HepG2 (cell line): ENCODE measurements around the gene IFT122. TPM values are rescaled to one million over a fixed set of nuclear protein-coding genes. Genes with fewer than 3 reads are reported as not detected.

Experiments
- ARNT2 ChIP-seq: sonication (generic); formaldehyde crosslinking; IDR thresholded peaks from 2 replicates; pipeline ENCODE4 v1.8.0; 2022; ENCODE audit warnings: mild to moderate bottlenecking, low read depth, missing genetic modification reagents, moderate library complexity
- ELF3 ChIP-seq: IDR thresholded peaks from 2 replicates; pipeline ENCODE4 v1.6.1; 2016; ENCODE audit warnings: missing genetic modification reagents, missing compliant biosample characterization
- GATAD1 ChIP-seq: IDR thresholded peaks from 2 replicates; pipeline ENCODE4 v1.6.1; 2016; ENCODE audit warnings: missing genetic modification reagents, missing compliant biosample characterization
- KDM6A ChIP-seq: IDR thresholded peaks from 2 replicates; pipeline ENCODE4 v1.6.1; 2016; ENCODE audit warnings: low read depth
- SP140L ChIP-seq: sonication (generic); formaldehyde crosslinking; IDR thresholded peaks from 2 replicates; pipeline ENCODE4 v1.4.0; 2020; ENCODE audit warnings: missing genetic modification reagents, borderline replicate concordance
- SYNCRIP ChIP-seq: fragments of 200-400 bp; formaldehyde crosslinking; IDR thresholded peaks from 2 replicates; pipeline ENCODE4 v1.6.1; 2018; ENCODE audit warnings: mild to moderate bottlenecking, low read depth, low read length; ENCODE audit not compliant: insufficient read depth
- U2AF1 ChIP-seq: fragments of 200-400 bp; formaldehyde crosslinking; optimal IDR thresholded peaks from 2 replicates; pipeline ENCODE3; 2017; ENCODE audit warnings: mild to moderate bottlenecking, low read depth, low read length
- ZNF232 ChIP-seq: sonication (generic); formaldehyde crosslinking; IDR thresholded peaks from 2 replicates; pipeline ENCODE4 v1.4.0; 2020; ENCODE audit warnings: missing genetic modification reagents, borderline replicate concordance
- ZNF564 ChIP-seq: sonication (generic); formaldehyde crosslinking; IDR thresholded peaks from 2 replicates; pipeline ENCODE4 v1.8.1; 2023; ENCODE audit warnings: mild to moderate bottlenecking, missing genetic modification reagents
- ZNF629 ChIP-seq: sonication (generic); formaldehyde crosslinking; conservative IDR thresholded peaks from 2 replicates; pipeline ENCODE4 v1.5.0; 2020; ENCODE audit warnings: missing genetic modification reagents
- polyA plus RNA-seq, 8 experiments: library from polyadenylated mRNA; depleted of rRNA in 3 of 8; stranded (reverse) in 7 of 8; unstranded in 1 of 8; fragments of >200 nt; fragmentation: Illumina TruSeq in 4 of 8; extraction: Trizol in 4 of 8; gene quantifications; 2 replicates each; pipeline versions ENCODE4 v1.2.1 to v1.2.3, GENCODE V29; 2011 to 2016; ENCODE audit warnings: low read depth in 4 of 8, missing spikeins in 1 of 8, mixed read lengths in 1 of 8; ENCODE audit not compliant: insufficient read depth in 1 of 8
- total RNA-seq, 5 experiments: library from RNA; depleted of rRNA; stranded (reverse); fragments of >200 nt; fragmentation: Illumina TruSeq; extraction: Trizol; gene quantifications; 2 replicates each; pipeline ENCODE4 v1.2.3, GENCODE V29; 2016; ENCODE audit warnings: low read depth in 1 of 5
- TF ChIP-seq, protein P1 (sequence below): sonication (generic); formaldehyde crosslinking; IDR thresholded peaks from 2 replicates; pipeline ENCODE4 v1.8.0; 2022; ENCODE audit warnings: mild to moderate bottlenecking, missing genetic modification reagents, borderline replicate concordance
- TF ChIP-seq, protein P2 (sequence below): sonication (generic); formaldehyde crosslinking; IDR thresholded peaks from 2 replicates; pipeline ENCODE4 v1.5.0; 2020; ENCODE audit warnings: mild to moderate bottlenecking, missing genetic modification reagents, borderline replicate concordance
- TF ChIP-seq, protein P3 (sequence below): sonication (generic); formaldehyde crosslinking; IDR thresholded peaks from 2 replicates; pipeline ENCODE4 v1.4.0; 2020; ENCODE audit warnings: missing genetic modification reagents, mild to moderate bottlenecking, borderline replicate concordance
- TF ChIP-seq, protein P4 (sequence below): sonication (generic); formaldehyde crosslinking; IDR thresholded peaks from 2 replicates; pipeline ENCODE4 v1.8.0; 2022; ENCODE audit warnings: mild to moderate bottlenecking, missing genetic modification reagents; ENCODE audit not compliant: insufficient replicate concordance

The IFT122 gene
- total and polyA plus RNA-seq, 2 of the 13 experiments (the other 11 are each of a cell fraction or from before 2014, with no cell fraction given) = 10.1 to 10.3 TPM

DNA sequence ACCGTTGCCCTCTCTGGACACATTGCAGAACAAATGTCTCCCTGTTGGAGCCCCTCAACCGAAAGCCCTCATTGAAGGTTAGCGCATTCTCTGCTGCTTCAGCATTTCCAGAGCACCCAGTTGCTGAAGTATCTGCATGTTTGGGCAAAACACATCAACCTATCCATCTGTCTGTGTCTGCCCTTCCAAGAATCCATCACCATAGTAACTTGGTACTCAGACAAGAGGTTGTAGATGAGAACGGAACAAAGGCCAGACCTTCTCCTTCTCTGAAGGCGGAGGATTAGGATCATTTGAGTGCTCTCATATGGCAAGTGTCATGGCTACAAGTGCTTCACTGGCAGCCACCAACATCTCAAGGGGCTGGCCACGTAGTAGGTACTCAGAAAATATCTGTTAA is 65.3 kb downstream of the IFT122 start (continued):
- TF ChIP-seq SP140L (CRISPR knock-in tag) (no peak), SYNCRIP (no peak), KDM6A (CRISPR knock-in tag) (no peak), ZNF564 (CRISPR knock-in tag) (no peak), ARNT2 (CRISPR knock-in tag) (no peak), GATAD1 (no peak), ZNF232 (CRISPR knock-in tag) (no peak), U2AF1 (no peak), ZNF629 (no peak), ELF3 (CRISPR knock-in tag) (no peak)
- TF ChIP-seq, protein P1, sequence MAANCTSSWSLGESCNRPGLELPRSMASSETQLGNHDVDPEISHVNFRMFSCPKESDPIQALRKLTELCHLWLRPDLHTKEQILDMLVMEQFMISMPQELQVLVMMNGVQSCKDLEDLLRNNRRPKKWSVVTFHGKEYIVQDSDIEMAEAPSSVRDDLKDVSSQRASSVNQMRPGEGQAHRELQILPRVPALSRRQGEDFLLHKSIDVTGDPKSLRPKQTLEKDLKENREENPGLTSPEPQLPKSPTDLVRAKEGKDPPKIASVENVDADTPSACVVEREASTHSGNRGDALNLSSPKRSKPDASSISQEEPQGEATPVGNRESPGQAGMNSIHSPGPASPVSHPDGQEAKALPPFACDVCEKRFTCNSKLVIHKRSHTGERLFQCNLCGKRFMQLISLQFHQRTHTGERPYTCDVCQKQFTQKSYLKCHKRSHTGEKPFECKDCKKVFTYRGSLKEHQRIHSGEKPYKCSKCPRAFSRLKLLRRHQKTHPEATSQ = no peak
- TF ChIP-seq, protein P2, sequence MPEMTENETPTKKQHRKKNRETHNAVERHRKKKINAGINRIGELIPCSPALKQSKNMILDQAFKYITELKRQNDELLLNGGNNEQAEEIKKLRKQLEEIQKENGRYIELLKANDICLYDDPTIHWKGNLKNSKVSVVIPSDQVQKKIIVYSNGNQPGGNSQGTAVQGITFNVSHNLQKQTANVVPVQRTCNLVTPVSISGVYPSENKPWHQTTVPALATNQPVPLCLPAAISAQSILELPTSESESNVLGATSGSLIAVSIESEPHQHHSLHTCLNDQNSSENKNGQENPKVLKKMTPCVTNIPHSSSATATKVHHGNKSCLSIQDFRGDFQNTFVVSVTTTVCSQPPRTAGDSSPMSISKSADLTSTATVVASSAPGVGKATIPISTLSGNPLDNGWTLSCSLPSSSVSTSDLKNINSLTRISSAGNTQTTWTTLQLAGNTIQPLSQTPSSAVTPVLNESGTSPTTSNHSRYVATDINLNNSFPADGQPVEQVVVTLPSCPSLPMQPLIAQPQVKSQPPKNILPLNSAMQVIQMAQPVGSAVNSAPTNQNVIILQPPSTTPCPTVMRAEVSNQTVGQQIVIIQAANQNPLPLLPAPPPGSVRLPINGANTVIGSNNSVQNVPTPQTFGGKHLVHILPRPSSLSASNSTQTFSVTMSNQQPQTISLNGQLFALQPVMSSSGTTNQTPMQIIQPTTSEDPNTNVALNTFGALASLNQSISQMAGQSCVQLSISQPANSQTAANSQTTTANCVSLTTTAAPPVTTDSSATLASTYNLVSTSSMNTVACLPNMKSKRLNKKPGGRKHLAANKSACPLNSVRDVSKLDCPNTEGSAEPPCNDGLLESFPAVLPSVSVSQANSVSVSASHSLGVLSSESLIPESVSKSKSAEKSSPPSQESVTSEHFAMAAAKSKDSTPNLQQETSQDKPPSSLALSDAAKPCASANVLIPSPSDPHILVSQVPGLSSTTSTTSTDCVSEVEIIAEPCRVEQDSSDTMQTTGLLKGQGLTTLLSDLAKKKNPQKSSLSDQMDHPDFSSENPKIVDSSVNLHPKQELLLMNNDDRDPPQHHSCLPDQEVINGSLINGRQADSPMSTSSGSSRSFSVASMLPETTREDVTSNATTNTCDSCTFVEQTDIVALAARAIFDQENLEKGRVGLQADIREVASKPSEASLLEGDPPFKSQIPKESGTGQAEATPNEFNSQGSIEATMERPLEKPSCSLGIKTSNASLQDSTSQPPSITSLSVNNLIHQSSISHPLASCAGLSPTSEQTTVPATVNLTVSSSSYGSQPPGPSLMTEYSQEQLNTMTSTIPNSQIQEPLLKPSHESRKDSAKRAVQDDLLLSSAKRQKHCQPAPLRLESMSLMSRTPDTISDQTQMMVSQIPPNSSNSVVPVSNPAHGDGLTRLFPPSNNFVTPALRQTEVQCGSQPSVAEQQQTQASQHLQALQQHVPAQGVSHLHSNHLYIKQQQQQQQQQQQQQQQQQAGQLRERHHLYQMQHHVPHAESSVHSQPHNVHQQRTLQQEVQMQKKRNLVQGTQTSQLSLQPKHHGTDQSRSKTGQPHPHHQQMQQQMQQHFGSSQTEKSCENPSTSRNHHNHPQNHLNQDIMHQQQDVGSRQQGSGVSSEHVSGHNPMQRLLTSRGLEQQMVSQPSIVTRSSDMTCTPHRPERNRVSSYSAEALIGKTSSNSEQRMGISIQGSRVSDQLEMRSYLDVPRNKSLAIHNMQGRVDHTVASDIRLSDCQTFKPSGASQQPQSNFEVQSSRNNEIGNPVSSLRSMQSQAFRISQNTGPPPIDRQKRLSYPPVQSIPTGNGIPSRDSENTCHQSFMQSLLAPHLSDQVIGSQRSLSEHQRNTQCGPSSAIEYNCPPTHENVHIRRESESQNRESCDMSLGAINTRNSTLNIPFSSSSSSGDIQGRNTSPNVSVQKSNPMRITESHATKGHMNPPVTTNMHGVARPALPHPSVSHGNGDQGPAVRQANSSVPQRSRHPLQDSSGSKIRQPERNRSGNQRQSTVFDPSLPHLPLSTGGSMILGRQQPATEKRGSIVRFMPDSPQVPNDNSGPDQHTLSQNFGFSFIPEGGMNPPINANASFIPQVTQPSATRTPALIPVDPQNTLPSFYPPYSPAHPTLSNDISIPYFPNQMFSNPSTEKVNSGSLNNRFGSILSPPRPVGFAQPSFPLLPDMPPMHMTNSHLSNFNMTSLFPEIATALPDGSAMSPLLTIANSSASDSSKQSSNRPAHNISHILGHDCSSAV (CRISPR knock-in tag) = no peak
- TF ChIP-seq, protein P3, sequence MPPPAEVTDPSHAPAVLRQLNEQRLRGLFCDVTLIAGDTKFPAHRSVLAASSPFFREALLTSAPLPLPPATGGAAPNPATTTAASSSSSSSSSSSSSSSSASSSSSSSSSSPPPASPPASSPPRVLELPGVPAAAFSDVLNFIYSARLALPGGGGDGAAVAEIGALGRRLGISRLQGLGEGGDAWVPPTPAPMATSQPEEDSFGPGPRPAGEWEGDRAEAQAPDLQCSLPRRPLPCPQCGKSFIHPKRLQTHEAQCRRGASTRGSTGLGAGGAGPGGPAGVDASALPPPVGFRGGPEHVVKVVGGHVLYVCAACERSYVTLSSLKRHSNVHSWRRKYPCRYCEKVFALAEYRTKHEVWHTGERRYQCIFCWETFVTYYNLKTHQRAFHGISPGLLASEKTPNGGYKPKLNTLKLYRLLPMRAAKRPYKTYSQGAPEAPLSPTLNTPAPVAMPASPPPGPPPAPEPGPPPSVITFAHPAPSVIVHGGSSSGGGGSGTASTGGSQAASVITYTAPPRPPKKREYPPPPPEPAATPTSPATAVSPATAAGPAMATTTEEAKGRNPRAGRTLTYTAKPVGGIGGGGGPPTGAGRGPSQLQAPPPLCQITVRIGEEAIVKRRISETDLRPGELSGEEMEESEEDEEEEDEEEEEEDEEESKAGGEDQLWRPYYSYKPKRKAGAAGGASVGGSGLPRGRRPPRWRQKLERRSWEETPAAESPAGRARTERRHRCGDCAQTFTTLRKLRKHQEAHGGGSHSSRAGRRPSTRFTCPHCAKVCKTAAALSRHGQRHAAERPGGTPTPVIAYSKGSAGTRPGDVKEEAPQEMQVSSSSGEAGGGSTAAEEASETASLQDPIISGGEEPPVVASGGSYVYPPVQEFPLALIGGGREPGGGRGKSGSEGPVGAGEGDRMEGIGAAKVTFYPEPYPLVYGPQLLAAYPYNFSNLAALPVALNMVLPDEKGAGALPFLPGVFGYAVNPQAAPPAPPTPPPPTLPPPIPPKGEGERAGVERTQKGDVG (CRISPR knock-in tag) = no peak
- TF ChIP-seq, protein P4, sequence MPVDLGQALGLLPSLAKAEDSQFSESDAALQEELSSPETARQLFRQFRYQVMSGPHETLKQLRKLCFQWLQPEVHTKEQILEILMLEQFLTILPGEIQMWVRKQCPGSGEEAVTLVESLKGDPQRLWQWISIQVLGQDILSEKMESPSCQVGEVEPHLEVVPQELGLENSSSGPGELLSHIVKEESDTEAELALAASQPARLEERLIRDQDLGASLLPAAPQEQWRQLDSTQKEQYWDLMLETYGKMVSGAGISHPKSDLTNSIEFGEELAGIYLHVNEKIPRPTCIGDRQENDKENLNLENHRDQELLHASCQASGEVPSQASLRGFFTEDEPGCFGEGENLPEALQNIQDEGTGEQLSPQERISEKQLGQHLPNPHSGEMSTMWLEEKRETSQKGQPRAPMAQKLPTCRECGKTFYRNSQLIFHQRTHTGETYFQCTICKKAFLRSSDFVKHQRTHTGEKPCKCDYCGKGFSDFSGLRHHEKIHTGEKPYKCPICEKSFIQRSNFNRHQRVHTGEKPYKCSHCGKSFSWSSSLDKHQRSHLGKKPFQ (CRISPR knock-in tag) = no peak
